ENCODE data around the gene LIN28A. TPM values are rescaled to one million over a fixed set of nuclear protein-coding genes. Genes with fewer than 3 reads are reported as not detected.

LIN28A gene
- total and polyA plus RNA-seq, 10 of the 15 experiments (the other 5 are each of a cell fraction or from before 2014, with no cell fraction given) = 0.13 to 0.59 (median 0.30) TPM; not detected in 7

GRCh38 chr1:26368486-26368885, 42.1 kb upstream of the LIN28A start:
- Histone ChIP-seq H2AFZ (ENCODE audit: control insufficient read depth, low read depth, low read length) (no peak overlapping the region), H3K9me3 (replicated peaks; ENCODE audit: control insufficient read depth, insufficient read depth, low read length) (no peaks in the 10 kb centered on the region; the same call in 2 of the 3 replicates), H3K36me3 (ENCODE audit: control insufficient read depth in 2 of 2, insufficient read depth in 2 of 2, low read length in 1 of 2) (no peaks in the 10 kb centered on the region), H3K4me3 (no peak overlapping the region), H3K27me3 (replicated peaks in 1 of 2; ENCODE audit: control insufficient read depth in 2 of 2, insufficient read depth in 2 of 2, low read length in 1 of 2) (no peaks in the 10 kb centered on the region; a peak in 1 of 4 replicates), H3K4me1 (ENCODE audit: control insufficient read depth, insufficient read depth, low read length) (no peaks in the 10 kb centered on the region; the same call in 1 of the 2 replicates), H3K9ac (ENCODE audit: control insufficient read depth, insufficient read depth, low read length) (no peak overlapping the region), H3K27ac (ENCODE audit: control insufficient read depth, insufficient read depth) (no peak overlapping the region), H3K4me2 (ENCODE audit: control insufficient read depth, insufficient read depth) (no peak overlapping the region), H3K79me2 (ENCODE audit: control insufficient read depth, insufficient read depth, low read length) (no peaks in the 10 kb centered on the region), H4K20me1 (ENCODE audit: control insufficient read depth, insufficient read depth) (no peaks in the 10 kb centered on the region)
- no TSS peak for BruUV-seq (replicated peaks)
- in situ Hi-C loops (cut with MboI) (no loop called here), intact Hi-C loops (cut with micrococcal nuclease; ENCODE audit: unreplicated experiment) (loop anchor here (10.0 kb wide), 1 partner anchor 46 kb away; the partner anchor contains the start of gene LIN28A)
- ATAC-seq (no peak), FAIRE-seq (no peak), DNase-seq (ENCODE audit: low read depth, low spot score) (no peak)
- SMC1A ChIA-PET (ENCODE audit: uncharacterized antibody, unreplicated experiment) = no interaction called here
- CTCF ChIA-PET = interaction anchor here (0.7 kb wide), 1 partner anchor 94 kb away, joined by 3 read pairs; no protein-coding TSS in a partner anchor
- RAD21 ChIA-PET (ENCODE audit: unreplicated experiment) = no interaction called here
- 76% methylated on average over 3 of the region's 3 CpGs for WGBS (ENCODE audit: insufficient coverage, insufficient replicate concordance, low lambda C conversion rate, missing lambda C conversion rate)
- POLR2A ChIA-PET = no interaction called here
- TF ChIP-seq, protein P1, sequence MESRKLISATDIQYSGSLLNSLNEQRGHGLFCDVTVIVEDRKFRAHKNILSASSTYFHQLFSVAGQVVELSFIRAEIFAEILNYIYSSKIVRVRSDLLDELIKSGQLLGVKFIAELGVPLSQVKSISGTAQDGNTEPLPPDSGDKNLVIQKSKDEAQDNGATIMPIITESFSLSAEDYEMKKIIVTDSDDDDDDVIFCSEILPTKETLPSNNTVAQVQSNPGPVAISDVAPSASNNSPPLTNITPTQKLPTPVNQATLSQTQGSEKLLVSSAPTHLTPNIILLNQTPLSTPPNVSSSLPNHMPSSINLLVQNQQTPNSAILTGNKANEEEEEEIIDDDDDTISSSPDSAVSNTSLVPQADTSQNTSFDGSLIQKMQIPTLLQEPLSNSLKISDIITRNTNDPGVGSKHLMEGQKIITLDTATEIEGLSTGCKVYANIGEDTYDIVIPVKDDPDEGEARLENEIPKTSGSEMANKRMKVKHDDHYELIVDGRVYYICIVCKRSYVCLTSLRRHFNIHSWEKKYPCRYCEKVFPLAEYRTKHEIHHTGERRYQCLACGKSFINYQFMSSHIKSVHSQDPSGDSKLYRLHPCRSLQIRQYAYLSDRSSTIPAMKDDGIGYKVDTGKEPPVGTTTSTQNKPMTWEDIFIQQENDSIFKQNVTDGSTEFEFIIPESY (IDR thresholded peaks at IDR 0.05) = no peak
- TF ChIP-seq CBX3 (IDR thresholded peaks at IDR 0.05; ENCODE audit: borderline replicate concordance, low read depth) (no peak), MAX (IDR thresholded peaks at IDR 0.05; ENCODE audit: low read depth, low read length) (no peak), SIN3A (IDR thresholded peaks at IDR 0.05; ENCODE audit: low read depth, low read length) (no peak), RB1 (IDR thresholded peaks at IDR 0.05; ENCODE audit: borderline replicate concordance) (no peak), RAD51 (IDR thresholded peaks at IDR 0.05) (no peak), HCFC1 (IDR thresholded peaks at IDR 0.05; ENCODE audit: low read length) (no peak), YY1 (IDR thresholded peaks at IDR 0.05; ENCODE audit: low read depth, low read length) (no peak), KDM1A (IDR thresholded peaks at IDR 0.05; ENCODE audit: borderline replicate concordance) (no peak), HDAC2 (IDR thresholded peaks at IDR 0.05) (no peak), ESRRA (IDR thresholded peaks at IDR 0.05; ENCODE audit: low read length) (no peak), TCF3 (IDR thresholded peaks at IDR 0.05; ENCODE audit: borderline replicate concordance, insufficient read depth, low read depth, low read length) (no peak), CHD1 (IDR thresholded peaks at IDR 0.05; ENCODE audit: low read depth, low read length) (no peak), RFX5 (IDR thresholded peaks at IDR 0.05; ENCODE audit: low read depth, low read length) (no peak), TAF1 (IDR thresholded peaks at IDR 0.05; ENCODE audit: borderline replicate concordance, low read depth, low read length) (no peak), SMAD5 (IDR thresholded peaks at IDR 0.05; ENCODE audit: low read depth) (no peak)
- TF ChIP-seq, protein P2, sequence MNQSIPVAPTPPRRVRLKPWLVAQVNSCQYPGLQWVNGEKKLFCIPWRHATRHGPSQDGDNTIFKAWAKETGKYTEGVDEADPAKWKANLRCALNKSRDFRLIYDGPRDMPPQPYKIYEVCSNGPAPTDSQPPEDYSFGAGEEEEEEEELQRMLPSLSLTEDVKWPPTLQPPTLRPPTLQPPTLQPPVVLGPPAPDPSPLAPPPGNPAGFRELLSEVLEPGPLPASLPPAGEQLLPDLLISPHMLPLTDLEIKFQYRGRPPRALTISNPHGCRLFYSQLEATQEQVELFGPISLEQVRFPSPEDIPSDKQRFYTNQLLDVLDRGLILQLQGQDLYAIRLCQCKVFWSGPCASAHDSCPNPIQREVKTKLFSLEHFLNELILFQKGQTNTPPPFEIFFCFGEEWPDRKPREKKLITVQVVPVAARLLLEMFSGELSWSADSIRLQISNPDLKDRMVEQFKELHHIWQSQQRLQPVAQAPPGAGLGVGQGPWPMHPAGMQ (IDR thresholded peaks at IDR 0.05; ENCODE audit: borderline replicate concordance) = no peak
- TF ChIP-seq, protein P3, sequence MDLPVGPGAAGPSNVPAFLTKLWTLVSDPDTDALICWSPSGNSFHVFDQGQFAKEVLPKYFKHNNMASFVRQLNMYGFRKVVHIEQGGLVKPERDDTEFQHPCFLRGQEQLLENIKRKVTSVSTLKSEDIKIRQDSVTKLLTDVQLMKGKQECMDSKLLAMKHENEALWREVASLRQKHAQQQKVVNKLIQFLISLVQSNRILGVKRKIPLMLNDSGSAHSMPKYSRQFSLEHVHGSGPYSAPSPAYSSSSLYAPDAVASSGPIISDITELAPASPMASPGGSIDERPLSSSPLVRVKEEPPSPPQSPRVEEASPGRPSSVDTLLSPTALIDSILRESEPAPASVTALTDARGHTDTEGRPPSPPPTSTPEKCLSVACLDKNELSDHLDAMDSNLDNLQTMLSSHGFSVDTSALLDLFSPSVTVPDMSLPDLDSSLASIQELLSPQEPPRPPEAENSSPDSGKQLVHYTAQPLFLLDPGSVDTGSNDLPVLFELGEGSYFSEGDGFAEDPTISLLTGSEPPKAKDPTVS (IDR thresholded peaks at IDR 0.05; ENCODE audit: low read depth, low read length) = no peak
